CD4-positive, CD25-positive, alpha-beta regulatory T cell (primary cell): ENCODE results near the gene NKIRAS2. TPM values are rescaled to one million over a fixed set of nuclear protein-coding genes. Genes with fewer than 3 reads are reported as not detected.

Experiments
- ATAC-seq, 2 donors: fragments of 150-1000 bp; cut with Tn5 transposase; one replicate each; pipeline ENCODE4 v1.10.0; 2021; ENCODE audit warnings: low read depth in 2 of 2, moderate number of reproducible peaks in 2 of 2, moderate library complexity in 1 of 2
- DNase-seq, 3 donors: peaks; one replicate each; pipeline versions ENCODE4 v3.0.0 to v3.0.0-alpha.2; 2012 to 2022; ENCODE audit warnings: mixed read lengths in 1 of 3
- H3K27ac ChIP-seq: one replicate; pipeline ENCODE4 v1.7.0; 2013; ENCODE audit warnings: mild to moderate bottlenecking, low read length; ENCODE audit not compliant: insufficient read depth, poor library complexity, severe bottlenecking
- H3K27me3 ChIP-seq: one replicate; pipeline ENCODE4 v1.7.0; 2013; ENCODE audit warnings: low read length; ENCODE audit not compliant: control insufficient read depth, insufficient read depth
- H3K36me3 ChIP-seq: one replicate; pipeline ENCODE4 v1.7.0; 2013; ENCODE audit warnings: mild to moderate bottlenecking, low read length, moderate library complexity; ENCODE audit not compliant: control insufficient read depth, insufficient read depth
- H3K4me1 ChIP-seq: 2 replicates; pipeline ENCODE4 v1.7.0; 2013; ENCODE audit warnings: mild to moderate bottlenecking, low read length; ENCODE audit not compliant: insufficient read depth, control insufficient read depth, poor library complexity, severe bottlenecking
- H3K4me3 ChIP-seq: one replicate; pipeline ENCODE4 v1.7.0; 2013; ENCODE audit warnings: low read depth, mild to moderate bottlenecking, low read length, moderate library complexity
- H3K9me3 ChIP-seq, 2 experiments: 1 replicate in 1 of 2; 2 replicates in 1 of 2; pipeline ENCODE4 v1.7.0; 2013; ENCODE audit warnings: low read length in 2 of 2, mild to moderate bottlenecking in 1 of 2, moderate library complexity in 1 of 2; ENCODE audit not compliant: control insufficient read depth in 2 of 2
- H3K27ac Mint-ChIP-seq, 3 donors: one replicate each; pipeline ENCODE4 v1.8.0; 2020 to 2022; ENCODE audit warnings: mild to moderate bottlenecking in 3 of 3, mixed read lengths in 3 of 3, moderate library complexity in 2 of 3
- H3K27me3 Mint-ChIP-seq: one replicate; pipeline ENCODE4 v1.8.0; 2022; ENCODE audit warnings: mild to moderate bottlenecking, mixed read lengths
- H3K36me3 Mint-ChIP-seq: one replicate; pipeline ENCODE4 v1.8.0; 2020; ENCODE audit warnings: mixed read lengths
- H3K4me1 Mint-ChIP-seq, 4 donors: one replicate each; pipeline ENCODE4 v1.8.0; 2020 to 2022; ENCODE audit warnings: mixed read lengths in 4 of 4, mild to moderate bottlenecking in 1 of 4
- H3K4me3 Mint-ChIP-seq, 4 donors: one replicate each; pipeline ENCODE4 v1.8.0; 2020 to 2022; ENCODE audit warnings: mild to moderate bottlenecking in 4 of 4, mixed read lengths in 4 of 4, moderate library complexity in 3 of 4
- H3K9me3 Mint-ChIP-seq, 7 donors: one replicate each; pipeline ENCODE4 v1.8.0; 2020 to 2022; ENCODE audit warnings: mixed read lengths in 7 of 7, mild to moderate bottlenecking in 3 of 7, moderate library complexity in 2 of 7
- polyA plus RNA-seq, 4 donors: library from polyadenylated mRNA; unstranded; fragments of 300-500 nt; fragmentation: Illumina TruSeq; gene quantifications; one replicate each; pipeline ENCODE4 v1.2.3, GENCODE V29; 2021
- total RNA-seq: library from RNA; stranded (reverse); gene quantifications from one replicate; pipeline ENCODE4 v1.2.3, GENCODE V29; 2022

NKIRAS2 gene
- total and polyA plus RNA-seq, 5 donors from 2014 or later: 14.6 to 25.8 (median 22.5) TPM

GRCh38 chr17:42028791-42029127, 8.9 kb downstream of the NKIRAS2 start:
- Histone ChIP-seq H3K27ac (no peak overlapping the region), H3K9me3 (no peaks in the 10 kb centered on the region), H3K36me3 (peaks cover 6% of the 10 kb centered on the region), H3K4me3 (no peak overlapping the region), H3K4me1 (peaks cover 8% of the 10 kb centered on the region), H3K27me3 (no peaks in the 10 kb centered on the region)
- H3K27ac Mint-ChIP-seq: peak overlapping the region in 1 of 3 donors; percentile 4
- H3K4me1 Mint-ChIP-seq: peaks cover 0 to 11% (median 4%) of the 10 kb centered on the region in 4 donors
- no peak for DNase-seq
- peaks cover 4% of the 10 kb centered on the region for H3K36me3 Mint-ChIP-seq
- H3K9me3 Mint-ChIP-seq: no peaks in the 10 kb centered on the region
- H3K4me3 Mint-ChIP-seq: no peak overlapping the region
- ATAC-seq: no peak
- H3K27me3 Mint-ChIP-seq: peaks cover 17% of the 10 kb centered on the region

- Histone ChIP-seq H3K36me3 (no peaks in the 10 kb centered on the region), H3K27me3 (no peaks in the 10 kb centered on the region), H3K4me1 (peaks cover 3% of the 10 kb centered on the region), H3K27ac (no peak overlapping the region), H3K9me3 (no peaks in the 10 kb centered on the region), H3K4me3 (no peak overlapping the region)
- H3K4me3 Mint-ChIP-seq: no peak overlapping the region
- H3K27ac Mint-ChIP-seq: no peak overlapping the region
- H3K9me3 Mint-ChIP-seq: no peaks in the 10 kb centered on the region
- H3K36me3 Mint-ChIP-seq: no peaks in the 10 kb centered on the region
- DNase-seq (no peak), ATAC-seq (no peak)
- peaks cover 24% of the 10 kb centered on the region for H3K27me3 Mint-ChIP-seq
- peaks cover 0 to 5% (median 0%) of the 10 kb centered on the region in 4 donors for H3K4me1 Mint-ChIP-seq
These were observed 11.7 kb downstream of the NKIRAS2 start for GRCh38 chr17:42031584-42031983.

GRCh38 chr17:42034059-42034458, 14.2 kb downstream of the NKIRAS2 start:
- no peak for DNase-seq
- peaks cover 3% of the 10 kb centered on the region for H3K4me1 ChIP-seq
- H3K27me3 ChIP-seq: no peaks in the 10 kb centered on the region
- H3K36me3 ChIP-seq: no peaks in the 10 kb centered on the region
- no peaks in the 10 kb centered on the region for H3K36me3 Mint-ChIP-seq
- no peak overlapping the region for H3K4me3 Mint-ChIP-seq
- no peak overlapping the region for H3K4me3 ChIP-seq
- no peak overlapping the region for H3K27ac ChIP-seq
- peaks cover 0 to 5% (median 0%) of the 10 kb centered on the region in 4 donors for H3K4me1 Mint-ChIP-seq
- peak overlapping the region in 1 of 3 donors; percentile 18 for H3K27ac Mint-ChIP-seq
- no peaks in the 10 kb centered on the region for H3K9me3 ChIP-seq
- peak in 1 of 2 donors; percentile 42 for ATAC-seq
- H3K9me3 Mint-ChIP-seq: no peaks in the 10 kb centered on the region
- H3K27me3 Mint-ChIP-seq: peaks cover 32% of the 10 kb centered on the region

- H3K27ac ChIP-seq: no peak overlapping the region
- no peak overlapping the region for H3K4me3 ChIP-seq
- ATAC-seq (no peak), DNase-seq (no peak)
- Mint-ChIP-seq H3K27ac (no peak overlapping the region), H3K4me1 (peaks cover 0 to 5% (median 0%) of the 10 kb centered on the region in 4 donors), H3K36me3 (no peaks in the 10 kb centered on the region), H3K4me3 (no peak overlapping the region), H3K9me3 (no peaks in the 10 kb centered on the region), H3K27me3 (peaks cover 21% of the 10 kb centered on the region)
- H3K36me3 ChIP-seq: no peaks in the 10 kb centered on the region
- H3K4me1 ChIP-seq: peaks cover 3% of the 10 kb centered on the region
- H3K27me3 ChIP-seq: no peaks in the 10 kb centered on the region
- H3K9me3 ChIP-seq: no peaks in the 10 kb centered on the region
These were observed 18.5 kb downstream of the NKIRAS2 start for GRCh38 chr17:42038221-42038973.

DNA sequence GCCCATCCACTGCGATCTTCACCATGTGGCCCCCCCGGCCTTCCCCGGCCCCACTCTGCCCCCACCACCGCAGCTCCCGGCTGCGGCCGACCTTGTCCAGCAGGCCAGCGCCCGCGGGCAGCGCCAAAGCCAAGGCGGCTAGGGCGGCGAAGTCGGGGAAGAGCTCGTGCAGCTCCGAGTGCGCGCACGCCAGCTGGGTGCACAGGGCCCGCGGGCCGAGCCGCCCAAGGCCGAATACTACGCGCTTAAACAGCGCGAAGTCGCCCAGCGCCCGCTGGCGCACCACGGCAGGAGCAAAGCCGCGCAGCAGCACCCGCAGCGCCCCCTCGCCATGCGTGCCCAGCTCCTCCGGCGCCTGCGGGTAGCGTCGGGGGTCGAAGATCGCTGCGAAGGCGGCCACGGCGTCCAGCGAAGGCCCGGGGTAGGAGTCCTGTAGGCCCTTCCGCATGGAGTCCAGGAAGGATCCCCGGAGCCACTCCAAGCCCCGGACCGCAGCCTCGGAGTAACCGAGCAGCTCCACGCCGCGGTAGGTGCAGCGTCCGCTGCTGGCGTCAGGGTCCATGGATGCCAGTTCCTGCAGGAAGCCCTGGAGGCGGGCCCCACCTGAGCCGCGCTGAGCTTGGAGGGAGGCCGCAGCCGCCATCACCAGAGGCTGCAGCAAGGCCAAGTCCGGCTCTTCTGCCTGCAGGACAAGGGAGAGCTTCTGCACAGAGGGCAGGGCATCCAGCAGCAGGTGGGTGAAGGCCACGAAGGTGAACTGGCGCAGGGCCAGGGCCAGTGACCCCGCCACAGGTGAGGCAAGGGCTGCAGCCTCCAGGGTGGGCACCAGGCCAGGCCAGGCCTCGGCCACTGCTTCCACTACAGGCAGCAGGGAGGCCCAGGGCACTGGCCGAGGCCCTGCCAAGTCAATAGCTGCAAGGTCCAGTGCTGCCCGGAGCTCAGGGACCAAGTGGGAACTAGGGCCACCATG, 20.2 kb downstream of the NKIRAS2 start:
- no peaks in the 10 kb centered on the region for H3K9me3 ChIP-seq
- no peaks in the 10 kb centered on the region for H3K9me3 Mint-ChIP-seq
- no peak overlapping the region for H3K4me3 Mint-ChIP-seq
- no peak overlapping the region for H3K27ac Mint-ChIP-seq
- no peaks in the 10 kb centered on the region for H3K4me1 ChIP-seq
- no peak for ATAC-seq
- H3K27me3 ChIP-seq: no peaks in the 10 kb centered on the region
- no peaks in the 10 kb centered on the region for H3K36me3 ChIP-seq
- H3K27me3 Mint-ChIP-seq: peaks cover 15% of the 10 kb centered on the region
- H3K27ac ChIP-seq: no peak overlapping the region
- H3K4me1 Mint-ChIP-seq: no peaks in the 10 kb centered on the region
- no peak overlapping the region for H3K4me3 ChIP-seq
- no peak for DNase-seq
- H3K36me3 Mint-ChIP-seq: no peaks in the 10 kb centered on the region

- no peaks in the 10 kb centered on the region for H3K36me3 ChIP-seq
- H3K27ac ChIP-seq: no peak overlapping the region
- DNase-seq: no peak
- no peak for ATAC-seq
- H3K27me3 Mint-ChIP-seq: peaks cover 17% of the 10 kb centered on the region
- no peaks in the 10 kb centered on the region for H3K36me3 Mint-ChIP-seq
- H3K4me3 Mint-ChIP-seq: no peak overlapping the region
- H3K9me3 Mint-ChIP-seq: no peaks in the 10 kb centered on the region
- H3K27me3 ChIP-seq: no peaks in the 10 kb centered on the region
- peaks cover 0 to 4% (median 0%) of the 10 kb centered on the region in 4 donors for H3K4me1 Mint-ChIP-seq
- H3K4me3 ChIP-seq: no peak overlapping the region
- no peak overlapping the region for H3K27ac Mint-ChIP-seq
- H3K9me3 ChIP-seq: no peaks in the 10 kb centered on the region
- no peaks in the 10 kb centered on the region for H3K4me1 ChIP-seq
These were observed 20.9 kb downstream of the NKIRAS2 start for GRCh38 chr17:42040818-42041217.

GRCh38 chr17:42041619-42042018, 21.7 kb downstream of the NKIRAS2 start:
- DNase-seq (no peak), ATAC-seq (no peak)
- Mint-ChIP-seq H3K27me3 (peaks cover 19% of the 10 kb centered on the region), H3K4me3 (no peak overlapping the region), H3K9me3 (no peaks in the 10 kb centered on the region), H3K4me1 (peaks cover 0 to 6% (median 0%) of the 10 kb centered on the region in 4 donors), H3K27ac (peak overlapping the region in 1 of 3 donors; percentile 69), H3K36me3 (no peaks in the 10 kb centered on the region)
- Histone ChIP-seq H3K27me3 (no peaks in the 10 kb centered on the region), H3K36me3 (no peaks in the 10 kb centered on the region), H3K4me3 (no peak overlapping the region), H3K9me3 (no peaks in the 10 kb centered on the region), H3K27ac (no peak overlapping the region), H3K4me1 (no peaks in the 10 kb centered on the region)
